GM18508 (cell line): ENCODE measurements around the gene MYO1D.
"Not testable (repeated sequence)": the region's sequence is repeated elsewhere in the genome, so short reads cannot be mapped to it uniquely, and the experiment has no call there.

Source experiments
- ATAC-seq: cut with Tn5 transposase; IDR thresholded peaks from one replicate; pipeline ENCODE4 v1.9.1; 2021; ENCODE audit warnings: moderate number of reproducible peaks; ENCODE audit not compliant: insufficient read depth, unreplicated experiment

Gene MYO1D

GRCh38 chr17:32876417-32877163 is at the start of gene MYO1D:
Gene MYO1D (minus strand): TSS chr17:32877124. CDS start chr17:32876872, 252 bp downstream.
- ATAC-seq: no peak

- ATAC-seq: no peak
Measured at GRCh38 chr17:32926183-32926582, 49.3 kb upstream of the MYO1D start.

- ATAC-seq: not testable (repeated sequence)
Measured at GRCh38 chr17:32923905-32924304, 47.0 kb upstream of the MYO1D start.

- no peak for ATAC-seq
Measured at GRCh38 chr17:32921017-32921416, 44.1 kb upstream of the MYO1D start.

GRCh38 chr17:32920293-32920692 is 43.4 kb upstream of the MYO1D start:
- no peak for ATAC-seq

- ATAC-seq: not testable (repeated sequence)
Measured at GRCh38 chr17:32919876-32920275, 43.0 kb upstream of the MYO1D start.

- no peak for ATAC-seq
Measured at GRCh38 chr17:32917842-32918241, 40.9 kb upstream of the MYO1D start.

- no peak for ATAC-seq
Measured at GRCh38 chr17:32917081-32917480, 40.2 kb upstream of the MYO1D start.

- no peak for ATAC-seq
Measured at GRCh38 chr17:32916134-32916533, 39.2 kb upstream of the MYO1D start.

- ATAC-seq: no peak
Measured at GRCh38 chr17:32915245-32915644, 38.3 kb upstream of the MYO1D start.

- no peak for ATAC-seq
Measured at GRCh38 chr17:32914181-32914580, 37.3 kb upstream of the MYO1D start.

- no peak for ATAC-seq
Measured at GRCh38 chr17:32913593-32913992, 36.7 kb upstream of the MYO1D start.

GRCh38 chr17:32912218-32912897 is 35.4 kb upstream of the MYO1D start:
- no peak for ATAC-seq

GRCh38 chr17:32910769-32911168 is 33.8 kb upstream of the MYO1D start:
- no peak for ATAC-seq

- no peak for ATAC-seq
Measured at GRCh38 chr17:32909787-32910369, 33.0 kb upstream of the MYO1D start.

- no peak for ATAC-seq
Measured at GRCh38 chr17:32907583-32907982, 30.7 kb upstream of the MYO1D start.

- no peak for ATAC-seq
Measured at GRCh38 chr17:32904891-32905290, 28.0 kb upstream of the MYO1D start.

- no peak for ATAC-seq
Measured at GRCh38 chr17:32903774-32904673, 27.1 kb upstream of the MYO1D start.

- no peak for ATAC-seq
Measured at GRCh38 chr17:32901743-32902142, 24.8 kb upstream of the MYO1D start.

- ATAC-seq: no peak
Measured at GRCh38 chr17:32899236-32900013, 22.5 kb upstream of the MYO1D start.
